ENCODE data around the gene PWWP2A. TPM values are rescaled to one million over a fixed set of nuclear protein-coding genes. Genes with fewer than 3 reads are reported as not detected.

PWWP2A gene
- polyA plus RNA-seq, 1 experiment: 8.7 TPM

DNA sequence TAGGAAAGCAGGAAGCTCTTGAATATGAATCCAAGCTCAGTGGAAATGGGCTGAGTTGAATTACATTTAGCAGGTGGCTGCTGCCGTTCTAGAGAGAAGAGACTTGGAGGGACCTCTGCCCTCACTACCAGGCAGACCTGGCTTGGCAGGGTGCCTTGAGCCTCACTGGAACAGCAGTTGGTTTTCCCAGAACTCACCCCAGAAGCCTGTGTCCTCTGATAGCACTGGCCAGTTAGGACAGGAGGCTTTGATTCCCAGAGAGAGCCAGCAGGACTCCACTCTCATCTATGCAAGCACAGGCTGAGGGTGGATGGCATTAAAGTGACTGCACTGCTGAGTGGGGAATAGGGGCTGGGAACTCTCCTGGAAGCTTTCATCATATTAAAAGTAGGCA, 54.8 kb downstream of the PWWP2A start:
- no peaks in the 10 kb centered on the region for H3K27me3 ChIP-seq (ENCODE audit: control insufficient read depth, insufficient read depth, low read length)
- no peak overlapping the region for H3K4me3 ChIP-seq (ENCODE audit: low read depth, low read length)
- CTCF ChIA-PET: interaction anchor here (1.5 kb wide), 1 partner anchor 281 kb away, joined by 8 read pairs; no protein-coding TSS in a partner anchor
- TF ChIP-seq, protein P1, sequence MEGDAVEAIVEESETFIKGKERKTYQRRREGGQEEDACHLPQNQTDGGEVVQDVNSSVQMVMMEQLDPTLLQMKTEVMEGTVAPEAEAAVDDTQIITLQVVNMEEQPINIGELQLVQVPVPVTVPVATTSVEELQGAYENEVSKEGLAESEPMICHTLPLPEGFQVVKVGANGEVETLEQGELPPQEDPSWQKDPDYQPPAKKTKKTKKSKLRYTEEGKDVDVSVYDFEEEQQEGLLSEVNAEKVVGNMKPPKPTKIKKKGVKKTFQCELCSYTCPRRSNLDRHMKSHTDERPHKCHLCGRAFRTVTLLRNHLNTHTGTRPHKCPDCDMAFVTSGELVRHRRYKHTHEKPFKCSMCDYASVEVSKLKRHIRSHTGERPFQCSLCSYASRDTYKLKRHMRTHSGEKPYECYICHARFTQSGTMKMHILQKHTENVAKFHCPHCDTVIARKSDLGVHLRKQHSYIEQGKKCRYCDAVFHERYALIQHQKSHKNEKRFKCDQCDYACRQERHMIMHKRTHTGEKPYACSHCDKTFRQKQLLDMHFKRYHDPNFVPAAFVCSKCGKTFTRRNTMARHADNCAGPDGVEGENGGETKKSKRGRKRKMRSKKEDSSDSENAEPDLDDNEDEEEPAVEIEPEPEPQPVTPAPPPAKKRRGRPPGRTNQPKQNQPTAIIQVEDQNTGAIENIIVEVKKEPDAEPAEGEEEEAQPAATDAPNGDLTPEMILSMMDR (IDR thresholded peaks at IDR 0.05; ENCODE audit: insufficient read depth, low read depth, low read length): no peak
- DNase-seq (ENCODE audit: low read depth): no peak
- peaks cover 10% of the 10 kb centered on the region for H3K36me3 ChIP-seq (ENCODE audit: control insufficient read depth, insufficient read depth, low read length)
- POLR2A ChIA-PET: no interaction called here

GRCh38 chr5:160061770-160062169, 57.5 kb downstream of the PWWP2A start:
- Histone ChIP-seq H3K36me3 (ENCODE audit: control insufficient read depth, insufficient read depth, low read length) (peaks cover 10% of the 10 kb centered on the region), H3K4me3 (ENCODE audit: low read depth, low read length) (no peak overlapping the region), H3K27me3 (ENCODE audit: control insufficient read depth, insufficient read depth, low read length) (no peaks in the 10 kb centered on the region)
- POLR2A ChIA-PET: no interaction called here
- CTCF ChIA-PET: no interaction called here
- no peak for DNase-seq (ENCODE audit: low read depth)
- TF ChIP-seq, protein P1 (IDR thresholded peaks at IDR 0.05; ENCODE audit: insufficient read depth, low read depth, low read length): no peak

DNA sequence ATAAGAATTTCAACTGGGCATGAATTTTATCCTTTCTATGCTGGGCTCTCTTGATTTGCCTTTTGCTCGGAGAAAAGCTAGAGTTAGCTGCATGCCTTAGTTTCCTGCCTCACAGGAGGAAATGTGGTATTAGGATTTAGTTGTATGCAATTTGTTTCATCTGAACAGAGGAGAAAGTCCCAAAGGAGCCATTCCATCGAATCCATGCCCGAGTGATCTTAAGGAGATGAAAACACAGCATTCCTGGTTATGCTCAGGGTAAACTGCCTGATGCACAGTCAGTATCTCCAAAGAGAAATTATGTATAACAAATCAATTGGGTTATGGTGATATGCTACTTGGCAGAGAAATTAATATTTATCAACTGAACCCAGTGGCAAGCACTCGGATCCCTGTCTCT, 59.2 kb downstream of the PWWP2A start:
- H3K36me3 ChIP-seq (ENCODE audit: control insufficient read depth, insufficient read depth, low read length): peaks cover 8% of the 10 kb centered on the region
- TF ChIP-seq, protein P1 (IDR thresholded peaks at IDR 0.05; ENCODE audit: insufficient read depth, low read depth, low read length): no peak
- no peak overlapping the region for H3K4me3 ChIP-seq (ENCODE audit: low read depth, low read length)
- no peaks in the 10 kb centered on the region for H3K27me3 ChIP-seq (ENCODE audit: control insufficient read depth, insufficient read depth, low read length)
- no peak for DNase-seq (ENCODE audit: low read depth)
- CTCF ChIA-PET: no interaction called here
- POLR2A ChIA-PET: no interaction called here

DNA sequence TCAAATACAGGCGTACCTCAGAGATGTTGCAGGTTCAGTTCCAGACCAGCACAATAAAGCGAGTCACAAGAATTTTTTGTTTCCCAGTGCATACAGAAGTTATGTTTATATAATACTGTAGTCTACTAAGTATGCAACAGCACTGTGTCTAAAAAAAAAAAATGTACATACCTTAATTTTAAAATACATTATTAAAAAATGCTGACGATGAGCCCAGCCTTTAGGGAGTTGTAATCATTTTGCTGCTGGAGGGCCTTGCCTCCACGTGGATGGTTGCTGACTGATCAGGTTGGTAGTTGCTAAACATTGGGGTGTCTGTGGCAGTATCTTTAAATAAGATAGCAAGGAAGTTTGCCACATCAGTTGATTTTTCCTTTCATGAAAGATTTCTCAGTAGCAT, 62.0 kb downstream of the PWWP2A start:
- TF ChIP-seq, protein P1 (IDR thresholded peaks at IDR 0.05; ENCODE audit: insufficient read depth, low read depth, low read length): no peak
- Histone ChIP-seq H3K36me3 (ENCODE audit: control insufficient read depth, insufficient read depth, low read length) (peaks cover 4% of the 10 kb centered on the region), H3K4me3 (ENCODE audit: low read depth, low read length) (no peak overlapping the region), H3K27me3 (ENCODE audit: control insufficient read depth, insufficient read depth, low read length) (no peaks in the 10 kb centered on the region)
- ChIA-PET POLR2A (no interaction called here), CTCF (interaction anchor here (0.9 kb wide), 1 partner anchor 9 kb away, joined by 3 read pairs; no protein-coding TSS in a partner anchor)
- no peak for DNase-seq (ENCODE audit: low read depth)

GRCh38 chr5:160054831-160055230, 64.4 kb downstream of the PWWP2A start:
- Histone ChIP-seq H3K4me3 (ENCODE audit: low read depth, low read length) (no peak overlapping the region), H3K27me3 (ENCODE audit: control insufficient read depth, insufficient read depth, low read length) (no peaks in the 10 kb centered on the region), H3K36me3 (ENCODE audit: control insufficient read depth, insufficient read depth, low read length) (peaks cover 4% of the 10 kb centered on the region)
- no peak for DNase-seq (ENCODE audit: low read depth)
- TF ChIP-seq, protein P1 (IDR thresholded peaks at IDR 0.05; ENCODE audit: insufficient read depth, low read depth, low read length): no peak
- ChIA-PET CTCF (interaction anchor here (1.2 to 1.7 kb wide), 3 partner anchors 11 to 20 kb away, joined by 4 to 6 read pairs (median 4); no protein-coding TSS in a partner anchor), POLR2A (no interaction called here)

All from BJ (cell line).